ENCODE data around the gene ELF2. TPM values are rescaled to one million over a fixed set of nuclear protein-coding genes. Genes with fewer than 3 reads are reported as not detected.

Gene ELF2
- total RNA-seq, 1 experiment from 2014 or later = 44.6 TPM

DNA sequence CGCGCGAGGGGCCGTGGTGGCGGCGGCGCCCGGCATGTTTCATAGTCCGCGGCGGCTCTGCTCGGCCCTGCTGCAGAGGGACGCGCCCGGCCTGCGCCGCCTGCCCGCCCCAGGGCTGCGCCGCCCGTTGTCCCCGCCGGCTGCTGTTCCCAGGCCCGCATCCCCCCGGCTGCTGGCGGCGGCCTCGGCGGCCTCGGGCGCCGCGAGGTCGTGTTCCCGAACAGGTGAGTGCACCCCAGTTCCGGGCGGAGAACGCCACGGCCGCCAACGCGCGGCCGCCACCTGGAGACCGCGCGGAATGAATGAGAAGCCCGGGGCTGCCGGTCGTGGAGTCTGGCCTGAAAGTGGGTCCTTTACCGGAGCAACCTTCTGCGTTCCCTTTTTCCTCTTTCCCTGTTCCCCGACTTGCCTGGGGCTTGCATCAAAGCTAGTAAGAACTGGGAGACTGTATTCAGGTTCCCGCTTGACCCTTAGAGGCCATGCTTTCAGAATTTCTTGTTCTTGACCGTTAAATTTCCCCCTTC lies 161.0 kb downstream of the ELF2 start (continued):
- TF ChIP-seq ZNF396 (CRISPR knock-in tag; IDR thresholded peaks at IDR 0.05; ENCODE audit: borderline replicate concordance) (no peak), PRRX2 (CRISPR knock-in tag; IDR thresholded peaks at IDR 0.05) (no peak), HMGA2 (CRISPR knock-in tag; IDR thresholded peaks at IDR 0.05) (no peak), RORB (CRISPR knock-in tag; IDR thresholded peaks at IDR 0.05) (no peak), ZNF423 (CRISPR knock-in tag; IDR thresholded peaks at IDR 0.05) (no peak), CREM (CRISPR knock-in tag; IDR thresholded peaks at IDR 0.05) (peak; percentile 44; the same call in 1 of the 2 replicates), TCF7 (CRISPR knock-in tag; IDR thresholded peaks at IDR 0.05; ENCODE audit: low read depth) (no peak), FOXJ3 (CRISPR knock-in tag; IDR thresholded peaks at IDR 0.05; ENCODE audit: borderline replicate concordance) (no peak)
- TF ChIP-seq, protein P1, sequence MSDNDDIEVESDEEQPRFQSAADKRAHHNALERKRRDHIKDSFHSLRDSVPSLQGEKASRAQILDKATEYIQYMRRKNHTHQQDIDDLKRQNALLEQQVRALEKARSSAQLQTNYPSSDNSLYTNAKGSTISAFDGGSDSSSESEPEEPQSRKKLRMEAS (CRISPR knock-in tag; IDR thresholded peaks at IDR 0.05) = no peak
- TF ChIP-seq, protein P2, sequence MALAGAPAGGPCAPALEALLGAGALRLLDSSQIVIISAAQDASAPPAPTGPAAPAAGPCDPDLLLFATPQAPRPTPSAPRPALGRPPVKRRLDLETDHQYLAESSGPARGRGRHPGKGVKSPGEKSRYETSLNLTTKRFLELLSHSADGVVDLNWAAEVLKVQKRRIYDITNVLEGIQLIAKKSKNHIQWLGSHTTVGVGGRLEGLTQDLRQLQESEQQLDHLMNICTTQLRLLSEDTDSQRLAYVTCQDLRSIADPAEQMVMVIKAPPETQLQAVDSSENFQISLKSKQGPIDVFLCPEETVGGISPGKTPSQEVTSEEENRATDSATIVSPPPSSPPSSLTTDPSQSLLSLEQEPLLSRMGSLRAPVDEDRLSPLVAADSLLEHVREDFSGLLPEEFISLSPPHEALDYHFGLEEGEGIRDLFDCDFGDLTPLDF (CRISPR knock-in tag; IDR thresholded peaks at IDR 0.05) = no peak
- TF ChIP-seq, protein P3, sequence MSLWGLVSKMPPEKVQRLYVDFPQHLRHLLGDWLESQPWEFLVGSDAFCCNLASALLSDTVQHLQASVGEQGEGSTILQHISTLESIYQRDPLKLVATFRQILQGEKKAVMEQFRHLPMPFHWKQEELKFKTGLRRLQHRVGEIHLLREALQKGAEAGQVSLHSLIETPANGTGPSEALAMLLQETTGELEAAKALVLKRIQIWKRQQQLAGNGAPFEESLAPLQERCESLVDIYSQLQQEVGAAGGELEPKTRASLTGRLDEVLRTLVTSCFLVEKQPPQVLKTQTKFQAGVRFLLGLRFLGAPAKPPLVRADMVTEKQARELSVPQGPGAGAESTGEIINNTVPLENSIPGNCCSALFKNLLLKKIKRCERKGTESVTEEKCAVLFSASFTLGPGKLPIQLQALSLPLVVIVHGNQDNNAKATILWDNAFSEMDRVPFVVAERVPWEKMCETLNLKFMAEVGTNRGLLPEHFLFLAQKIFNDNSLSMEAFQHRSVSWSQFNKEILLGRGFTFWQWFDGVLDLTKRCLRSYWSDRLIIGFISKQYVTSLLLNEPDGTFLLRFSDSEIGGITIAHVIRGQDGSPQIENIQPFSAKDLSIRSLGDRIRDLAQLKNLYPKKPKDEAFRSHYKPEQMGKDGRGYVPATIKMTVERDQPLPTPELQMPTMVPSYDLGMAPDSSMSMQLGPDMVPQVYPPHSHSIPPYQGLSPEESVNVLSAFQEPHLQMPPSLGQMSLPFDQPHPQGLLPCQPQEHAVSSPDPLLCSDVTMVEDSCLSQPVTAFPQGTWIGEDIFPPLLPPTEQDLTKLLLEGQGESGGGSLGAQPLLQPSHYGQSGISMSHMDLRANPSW (CRISPR knock-in tag; conservative IDR thresholded peaks at IDR 0.05; ENCODE audit: low read depth) = no peak
- TF ChIP-seq, protein P4, sequence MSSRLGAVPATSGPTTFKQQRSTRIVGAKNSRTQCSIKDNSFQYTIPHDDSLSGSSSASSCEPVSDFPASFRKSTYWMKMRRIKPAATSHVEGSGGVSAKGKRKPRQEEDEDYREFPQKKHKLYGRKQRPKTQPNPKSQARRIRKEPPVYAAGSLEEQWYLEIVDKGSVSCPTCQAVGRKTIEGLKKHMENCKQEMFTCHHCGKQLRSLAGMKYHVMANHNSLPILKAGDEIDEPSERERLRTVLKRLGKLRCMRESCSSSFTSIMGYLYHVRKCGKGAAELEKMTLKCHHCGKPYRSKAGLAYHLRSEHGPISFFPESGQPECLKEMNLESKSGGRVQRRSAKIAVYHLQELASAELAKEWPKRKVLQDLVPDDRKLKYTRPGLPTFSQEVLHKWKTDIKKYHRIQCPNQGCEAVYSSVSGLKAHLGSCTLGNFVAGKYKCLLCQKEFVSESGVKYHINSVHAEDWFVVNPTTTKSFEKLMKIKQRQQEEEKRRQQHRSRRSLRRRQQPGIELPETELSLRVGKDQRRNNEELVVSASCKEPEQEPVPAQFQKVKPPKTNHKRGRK (CRISPR knock-in tag; IDR thresholded peaks at IDR 0.05; ENCODE audit: borderline replicate concordance) = no peak
- TF ChIP-seq, protein P5, sequence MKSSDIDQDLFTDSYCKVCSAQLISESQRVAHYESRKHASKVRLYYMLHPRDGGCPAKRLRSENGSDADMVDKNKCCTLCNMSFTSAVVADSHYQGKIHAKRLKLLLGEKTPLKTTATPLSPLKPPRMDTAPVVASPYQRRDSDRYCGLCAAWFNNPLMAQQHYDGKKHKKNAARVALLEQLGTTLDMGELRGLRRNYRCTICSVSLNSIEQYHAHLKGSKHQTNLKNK (CRISPR knock-in tag; IDR thresholded peaks at IDR 0.05) = no peak
- TF ChIP-seq, protein P6, sequence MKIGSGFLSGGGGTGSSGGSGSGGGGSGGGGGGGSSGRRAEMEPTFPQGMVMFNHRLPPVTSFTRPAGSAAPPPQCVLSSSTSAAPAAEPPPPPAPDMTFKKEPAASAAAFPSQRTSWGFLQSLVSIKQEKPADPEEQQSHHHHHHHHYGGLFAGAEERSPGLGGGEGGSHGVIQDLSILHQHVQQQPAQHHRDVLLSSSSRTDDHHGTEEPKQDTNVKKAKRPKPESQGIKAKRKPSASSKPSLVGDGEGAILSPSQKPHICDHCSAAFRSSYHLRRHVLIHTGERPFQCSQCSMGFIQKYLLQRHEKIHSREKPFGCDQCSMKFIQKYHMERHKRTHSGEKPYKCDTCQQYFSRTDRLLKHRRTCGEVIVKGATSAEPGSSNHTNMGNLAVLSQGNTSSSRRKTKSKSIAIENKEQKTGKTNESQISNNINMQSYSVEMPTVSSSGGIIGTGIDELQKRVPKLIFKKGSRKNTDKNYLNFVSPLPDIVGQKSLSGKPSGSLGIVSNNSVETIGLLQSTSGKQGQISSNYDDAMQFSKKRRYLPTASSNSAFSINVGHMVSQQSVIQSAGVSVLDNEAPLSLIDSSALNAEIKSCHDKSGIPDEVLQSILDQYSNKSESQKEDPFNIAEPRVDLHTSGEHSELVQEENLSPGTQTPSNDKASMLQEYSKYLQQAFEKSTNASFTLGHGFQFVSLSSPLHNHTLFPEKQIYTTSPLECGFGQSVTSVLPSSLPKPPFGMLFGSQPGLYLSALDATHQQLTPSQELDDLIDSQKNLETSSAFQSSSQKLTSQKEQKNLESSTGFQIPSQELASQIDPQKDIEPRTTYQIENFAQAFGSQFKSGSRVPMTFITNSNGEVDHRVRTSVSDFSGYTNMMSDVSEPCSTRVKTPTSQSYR (CRISPR knock-in tag; IDR thresholded peaks at IDR 0.05) = no peak

DNA sequence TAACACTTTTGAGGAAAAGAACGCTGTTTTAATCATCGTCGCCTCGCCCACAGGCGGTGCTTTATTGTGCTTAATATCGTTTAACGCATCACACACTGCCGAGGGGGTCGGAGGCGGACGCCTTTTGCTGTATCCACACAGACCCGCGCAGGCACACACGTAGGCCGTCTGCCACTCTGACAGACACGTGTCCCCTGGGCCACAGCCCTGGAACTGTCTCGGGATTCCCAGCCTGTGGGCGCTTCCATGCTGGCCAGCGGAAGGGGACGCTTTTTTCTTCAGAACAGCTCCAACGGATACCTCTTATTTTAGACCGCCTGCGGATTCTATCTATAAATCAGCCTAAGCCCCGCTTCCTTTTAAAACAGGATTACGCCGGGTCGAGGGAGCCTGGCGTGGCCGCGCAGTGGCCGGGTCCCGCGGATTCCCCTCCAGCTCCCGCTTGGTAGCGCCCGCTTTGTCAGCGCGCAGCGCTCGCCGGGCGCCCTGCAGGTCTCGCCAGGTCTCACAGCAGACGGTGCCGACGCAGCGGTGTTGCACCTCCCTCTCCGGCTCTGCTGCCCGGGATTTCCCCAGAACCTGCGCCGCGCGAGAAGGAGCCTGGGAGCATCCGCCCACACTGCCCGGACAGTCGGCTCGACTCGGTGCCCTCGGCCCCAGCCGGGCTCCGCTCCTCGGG lies 161.6 kb downstream of the ELF2 start, which contains the start of gene NOCT:
Gene NOCT (plus strand): TSS at position 513 of the 679 bp plus-strand sequence. CDS start 201 bp downstream, outside the sequence.
- Mint-ChIP-seq H3K9me3 (no peaks in the 10 kb centered on the region), H3K27me3 (ENCODE audit: low read depth) (no peaks in the 10 kb centered on the region), H3K27ac (peak within 1 kb of the TSS; percentile 95), H3K4me3 (peak within 1 kb of the TSS; percentile 93), H3K36me3 (peaks cover 4% of the 10 kb centered on the region), H3K4me1 (peaks cover 54% of the 10 kb centered on the region)
- DNase-seq (ENCODE audit: low spot score) (peak; percentile 90), ATAC-seq (peak; percentile 82)
- CTCF ChIA-PET = interaction anchor here (0.6 to 2.0 kb wide), 5 partner anchors 9 to 936 kb away, joined by 3 to 18 read pairs (median 5); no protein-coding TSS in a partner anchor
- POLR2A ChIA-PET = interaction anchor here (0.6 to 1.6 kb wide), 2 partner anchors 34 to 286 kb away, joined by 3 to 4 read pairs; partner anchors contain the start of gene NAA15
- peak; percentile 58; the same call in 1 of the 2 replicates for TF ChIP-seq TEAD1 (CRISPR knock-in tag; IDR thresholded peaks at IDR 0.05)
- TF ChIP-seq, protein P7, sequence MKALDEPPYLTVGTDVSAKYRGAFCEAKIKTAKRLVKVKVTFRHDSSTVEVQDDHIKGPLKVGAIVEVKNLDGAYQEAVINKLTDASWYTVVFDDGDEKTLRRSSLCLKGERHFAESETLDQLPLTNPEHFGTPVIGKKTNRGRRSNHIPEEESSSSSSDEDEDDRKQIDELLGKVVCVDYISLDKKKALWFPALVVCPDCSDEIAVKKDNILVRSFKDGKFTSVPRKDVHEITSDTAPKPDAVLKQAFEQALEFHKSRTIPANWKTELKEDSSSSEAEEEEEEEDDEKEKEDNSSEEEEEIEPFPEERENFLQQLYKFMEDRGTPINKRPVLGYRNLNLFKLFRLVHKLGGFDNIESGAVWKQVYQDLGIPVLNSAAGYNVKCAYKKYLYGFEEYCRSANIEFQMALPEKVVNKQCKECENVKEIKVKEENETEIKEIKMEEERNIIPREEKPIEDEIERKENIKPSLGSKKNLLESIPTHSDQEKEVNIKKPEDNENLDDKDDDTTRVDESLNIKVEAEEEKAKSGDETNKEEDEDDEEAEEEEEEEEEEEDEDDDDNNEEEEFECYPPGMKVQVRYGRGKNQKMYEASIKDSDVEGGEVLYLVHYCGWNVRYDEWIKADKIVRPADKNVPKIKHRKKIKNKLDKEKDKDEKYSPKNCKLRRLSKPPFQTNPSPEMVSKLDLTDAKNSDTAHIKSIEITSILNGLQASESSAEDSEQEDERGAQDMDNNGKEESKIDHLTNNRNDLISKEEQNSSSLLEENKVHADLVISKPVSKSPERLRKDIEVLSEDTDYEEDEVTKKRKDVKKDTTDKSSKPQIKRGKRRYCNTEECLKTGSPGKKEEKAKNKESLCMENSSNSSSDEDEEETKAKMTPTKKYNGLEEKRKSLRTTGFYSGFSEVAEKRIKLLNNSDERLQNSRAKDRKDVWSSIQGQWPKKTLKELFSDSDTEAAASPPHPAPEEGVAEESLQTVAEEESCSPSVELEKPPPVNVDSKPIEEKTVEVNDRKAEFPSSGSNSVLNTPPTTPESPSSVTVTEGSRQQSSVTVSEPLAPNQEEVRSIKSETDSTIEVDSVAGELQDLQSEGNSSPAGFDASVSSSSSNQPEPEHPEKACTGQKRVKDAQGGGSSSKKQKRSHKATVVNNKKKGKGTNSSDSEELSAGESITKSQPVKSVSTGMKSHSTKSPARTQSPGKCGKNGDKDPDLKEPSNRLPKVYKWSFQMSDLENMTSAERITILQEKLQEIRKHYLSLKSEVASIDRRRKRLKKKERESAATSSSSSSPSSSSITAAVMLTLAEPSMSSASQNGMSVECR (CRISPR knock-in tag; IDR thresholded peaks at IDR 0.05; ENCODE audit: borderline replicate concordance) = peak; percentile 21; the same call in 1 of the 2 replicates
- peak; percentile 90 for TF ChIP-seq ETV6 (CRISPR knock-in tag; IDR thresholded peaks at IDR 0.05)
- TF ChIP-seq, protein P8, sequence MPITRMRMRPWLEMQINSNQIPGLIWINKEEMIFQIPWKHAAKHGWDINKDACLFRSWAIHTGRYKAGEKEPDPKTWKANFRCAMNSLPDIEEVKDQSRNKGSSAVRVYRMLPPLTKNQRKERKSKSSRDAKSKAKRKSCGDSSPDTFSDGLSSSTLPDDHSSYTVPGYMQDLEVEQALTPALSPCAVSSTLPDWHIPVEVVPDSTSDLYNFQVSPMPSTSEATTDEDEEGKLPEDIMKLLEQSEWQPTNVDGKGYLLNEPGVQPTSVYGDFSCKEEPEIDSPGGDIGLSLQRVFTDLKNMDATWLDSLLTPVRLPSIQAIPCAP (CRISPR knock-in tag; IDR thresholded peaks at IDR 0.05) = peak; percentile 55; the same call in 1 of the 2 replicates
- peak; percentile 96; the same call in 1 of the 2 replicates for TF ChIP-seq FOXP1 (CRISPR knock-in tag; IDR thresholded peaks at IDR 0.05; ENCODE audit: borderline replicate concordance)
- peak; percentile 79 for TF ChIP-seq SP1 (CRISPR knock-in tag; conservative IDR thresholded peaks at IDR 0.05)
- peak; percentile 22; the same call in 1 of the 2 replicates for TF ChIP-seq ZNF232 (CRISPR knock-in tag; IDR thresholded peaks at IDR 0.05)

Data from WTC11 (cell line).